Activated gamma-delta T cell treated with anti-CD3 and anti-CD28 coated beads, Interleukin-2, amount 50 U/mL, for 16 hours (primary cell): Measurements from ENCODE around the gene HSF2.

ENCODE experiments used
- DNase-seq: peaks from one replicate; pipeline ENCODE4 v3.0.0-alpha.2; 2020; ENCODE audit warnings: low read depth

Gene HSF2

DNA sequence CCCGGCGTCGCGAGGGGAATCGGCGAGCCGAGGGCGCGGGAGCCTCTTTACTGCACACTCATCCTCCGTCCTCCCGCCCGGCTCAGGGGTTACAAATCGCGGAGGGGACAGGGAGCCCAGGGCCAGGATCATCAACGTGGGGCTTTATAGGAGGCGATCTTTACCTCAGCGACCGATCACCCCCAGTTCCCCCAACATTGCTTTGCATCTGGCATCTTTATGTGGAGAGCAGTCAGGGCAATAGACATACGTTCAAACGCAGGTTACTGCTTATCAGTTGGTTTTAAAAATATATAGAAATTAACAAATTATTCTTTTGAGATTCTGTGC is 634 bp downstream of the HSF2 start:
- DNase-seq = no peak

DNA sequence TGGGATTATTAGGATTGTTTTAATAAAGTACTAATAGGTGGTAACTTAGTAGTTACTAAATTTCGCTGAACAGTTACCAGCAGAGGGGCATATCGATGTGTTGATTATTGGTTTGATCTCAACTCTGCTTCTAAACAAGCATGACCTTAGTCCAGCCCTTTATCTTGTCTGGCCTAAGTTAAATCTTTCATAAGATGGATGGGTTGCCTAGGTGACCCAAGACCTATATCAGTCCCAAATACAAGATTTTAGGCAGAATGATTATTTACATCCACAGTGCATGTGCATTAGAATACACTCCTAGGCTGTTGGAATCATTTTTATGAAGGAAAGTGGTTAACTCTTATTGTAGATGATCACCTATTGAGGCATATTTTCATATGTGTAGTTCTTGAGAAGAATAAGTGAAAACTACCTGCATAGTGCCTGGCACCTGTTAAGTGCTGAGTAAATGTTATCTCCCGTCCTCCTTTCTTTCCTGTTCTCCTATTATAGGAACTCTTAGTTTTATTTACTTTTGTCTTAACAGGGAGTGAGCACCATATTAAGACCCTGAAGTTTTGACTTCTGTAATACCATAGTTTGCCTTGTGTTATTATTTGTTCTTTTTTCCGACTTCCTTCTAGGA is 1.1 kb downstream of the HSF2 start:
- DNase-seq = no peak

DNA sequence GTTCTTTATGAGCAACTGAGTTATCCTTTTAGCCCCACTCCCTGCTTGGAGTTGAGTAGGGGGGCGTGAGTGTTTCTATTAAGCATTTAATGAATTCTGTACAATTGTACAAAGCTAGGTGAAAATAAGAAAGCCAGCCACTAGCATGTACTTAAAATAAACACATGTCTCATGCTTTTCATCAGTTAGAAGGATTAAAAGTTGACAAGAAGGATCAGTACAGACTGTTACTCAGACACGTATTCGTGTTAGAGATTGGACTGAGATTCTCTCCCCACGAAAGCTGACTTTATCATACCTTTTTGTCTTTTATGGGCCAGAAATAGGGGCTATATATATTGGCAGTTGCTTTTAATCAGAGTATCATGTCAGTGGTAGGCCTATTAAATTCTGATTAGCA is 1.7 kb downstream of the HSF2 start:
- no peak for DNase-seq

DNA sequence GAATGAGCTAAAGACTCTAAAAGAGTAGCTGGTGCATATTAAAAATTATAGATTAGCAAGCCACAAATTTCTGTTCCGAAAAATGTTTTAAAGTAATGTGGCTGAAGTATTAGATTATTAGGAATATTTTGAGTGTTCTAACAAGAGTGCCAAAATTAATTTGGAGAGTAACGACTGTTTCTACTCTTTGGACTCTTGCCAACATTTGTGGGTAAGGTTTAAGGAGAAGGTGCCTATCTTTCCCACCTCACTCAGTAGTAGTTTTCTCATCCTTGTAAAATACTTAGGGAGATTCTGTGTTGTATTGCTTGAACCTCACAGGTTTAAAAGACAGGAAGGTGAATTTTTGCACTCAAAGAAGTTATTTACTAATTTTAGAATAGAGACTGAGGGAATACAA is 5.0 kb downstream of the HSF2 start:
- DNase-seq = no peak

DNA sequence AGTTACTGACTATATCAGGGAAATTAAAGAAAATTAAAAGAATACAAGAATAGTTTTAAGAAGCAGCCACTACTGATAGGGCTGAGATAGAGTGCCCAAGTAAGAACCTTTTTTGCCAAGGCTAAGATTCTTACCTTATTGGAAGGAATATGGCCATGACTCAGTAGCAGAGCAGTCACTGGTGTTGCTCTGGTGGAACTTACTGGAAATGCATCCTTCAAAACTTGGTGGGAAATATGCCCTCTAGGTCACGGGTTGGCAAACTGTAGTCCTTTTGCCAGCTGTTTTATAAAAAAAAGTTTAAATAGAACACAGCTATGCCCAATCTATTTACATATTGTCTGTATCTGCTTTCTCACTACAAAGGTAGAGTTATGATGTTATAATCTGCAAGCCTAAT is 6.0 kb downstream of the HSF2 start:
- DNase-seq = no peak

DNA sequence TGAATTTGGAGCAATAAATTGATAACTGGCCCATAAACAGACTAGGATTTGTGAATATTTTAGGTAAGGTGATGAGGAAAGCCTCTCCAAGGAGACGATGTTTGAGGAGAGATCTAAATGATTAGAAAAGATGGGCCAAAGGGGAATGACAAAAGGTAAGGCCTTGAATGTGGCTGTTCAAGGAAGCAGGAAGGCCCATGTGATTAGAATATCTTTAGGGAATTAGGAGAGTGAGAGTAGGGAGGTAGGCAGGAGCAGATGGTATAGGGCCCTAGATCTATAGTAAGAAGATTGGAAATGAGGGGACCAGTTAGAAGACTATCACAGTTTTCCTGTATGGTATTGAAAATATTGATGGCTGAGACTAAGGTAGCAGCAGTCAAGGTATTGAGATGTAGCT is 6.7 kb downstream of the HSF2 start:
- DNase-seq = no peak

DNA sequence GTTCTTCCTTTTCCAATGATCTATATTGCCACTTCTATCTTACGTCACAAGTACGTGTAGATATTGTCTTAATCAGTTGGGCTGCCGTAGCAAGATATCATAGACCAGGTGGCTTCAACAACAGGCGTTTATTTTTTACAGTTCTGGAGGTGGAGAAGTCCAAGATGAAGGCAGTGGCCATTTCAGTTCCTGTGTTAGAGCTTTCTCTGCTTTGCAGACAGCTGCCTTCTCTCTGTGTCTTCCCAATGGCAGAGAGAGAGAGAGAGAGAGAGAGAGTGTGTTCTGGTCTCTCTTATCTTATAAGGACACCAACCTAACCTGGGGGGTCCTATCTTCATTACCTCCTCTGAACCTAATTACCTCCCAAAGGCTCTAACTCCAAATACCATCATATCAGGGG is 8.3 kb downstream of the HSF2 start:
- DNase-seq = no peak

DNA sequence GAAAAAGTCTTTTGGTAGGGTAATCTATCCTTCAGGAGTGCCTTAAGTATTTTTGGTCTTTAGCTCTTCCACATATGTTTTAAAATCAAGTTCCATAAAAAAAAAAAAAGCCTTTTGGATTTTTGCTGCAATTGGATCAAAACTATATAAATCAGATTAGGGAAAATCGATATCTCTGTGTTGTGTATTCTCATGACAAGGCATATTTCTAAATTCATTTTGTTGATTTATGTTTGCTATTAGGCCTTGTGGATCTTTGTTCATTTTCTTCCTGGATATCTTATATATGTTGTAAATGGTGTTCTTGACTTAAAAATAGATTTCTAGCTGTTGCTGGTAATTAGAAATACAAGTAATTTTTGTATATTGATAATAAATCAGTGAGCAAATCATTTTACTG is 8.8 kb downstream of the HSF2 start:
- no peak for DNase-seq

DNA sequence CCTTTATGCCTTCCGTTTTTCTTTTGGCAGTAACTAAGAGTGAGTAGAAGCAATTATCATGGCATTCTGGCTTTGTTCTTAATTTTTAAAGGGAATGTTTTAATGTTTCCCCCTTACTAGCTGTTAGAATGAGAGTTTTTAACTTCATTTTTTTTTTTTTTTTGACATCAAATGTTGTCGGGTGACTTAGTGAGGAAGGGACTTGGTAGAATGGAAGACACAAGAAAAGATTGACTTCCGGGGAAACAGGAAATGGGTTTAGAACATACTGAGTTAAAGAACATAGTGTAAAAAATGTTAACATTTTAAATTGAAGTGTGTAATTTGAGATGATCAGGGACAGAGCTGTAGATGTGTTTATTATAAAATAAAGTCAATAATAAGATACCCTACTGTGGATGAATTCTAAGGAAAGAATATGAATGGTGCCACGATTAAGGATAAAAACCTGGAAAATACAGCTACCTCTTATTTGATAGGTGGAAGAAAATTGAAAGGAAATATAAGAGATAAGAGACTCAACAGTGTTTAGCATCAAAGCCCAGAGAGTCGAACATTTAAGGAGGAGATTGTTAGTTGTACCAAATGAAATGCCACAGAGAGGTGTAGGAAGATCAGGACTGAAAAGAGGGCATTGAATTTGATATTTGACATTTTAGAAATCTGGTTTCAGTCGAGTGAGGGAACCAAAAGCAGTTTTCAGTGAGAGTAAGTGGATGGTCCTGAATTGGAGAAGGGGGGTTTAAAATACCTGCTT is 9.4 kb downstream of the HSF2 start:
- no peak for DNase-seq

DNA sequence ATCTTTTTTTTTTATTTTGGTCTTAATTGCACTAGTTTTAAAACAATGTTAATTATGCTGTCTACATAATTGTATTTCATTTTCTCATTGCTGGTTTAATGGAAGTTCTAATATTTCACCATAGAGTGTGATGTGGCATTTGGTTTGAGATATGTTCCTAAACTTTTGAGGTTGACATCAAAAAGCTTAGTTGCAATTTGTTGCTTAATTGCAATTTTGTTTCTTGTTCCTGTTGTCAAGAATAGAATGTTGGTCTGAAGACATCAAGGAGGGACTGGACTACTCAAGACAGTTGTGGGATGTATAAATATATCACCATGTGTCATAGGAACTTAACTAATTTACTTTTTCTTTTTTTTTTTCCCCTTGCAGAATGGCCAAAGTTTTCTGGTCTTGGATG is 12.5 kb downstream of the HSF2 start:
- no peak for DNase-seq

DNA sequence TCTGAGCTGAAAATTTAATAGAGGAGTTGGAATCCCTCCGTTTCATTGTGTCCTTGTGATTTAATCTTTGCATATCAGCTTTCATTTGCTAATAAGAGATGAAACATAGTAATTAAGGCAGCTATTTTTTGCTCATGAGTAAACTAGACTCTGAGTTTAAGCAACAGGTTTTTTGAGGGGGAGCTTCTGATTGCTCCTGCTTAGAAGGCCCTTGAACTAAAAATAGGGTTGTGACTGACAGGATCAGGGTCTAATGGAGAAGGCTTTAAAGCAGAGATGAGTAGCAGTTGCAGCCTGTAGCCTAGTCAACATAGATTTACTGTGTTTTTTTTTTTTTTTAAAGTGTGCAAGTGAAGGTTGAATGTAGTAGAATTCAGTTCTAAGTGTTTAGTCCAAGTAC is 17.4 kb downstream of the HSF2 start:
- DNase-seq = no peak

DNA sequence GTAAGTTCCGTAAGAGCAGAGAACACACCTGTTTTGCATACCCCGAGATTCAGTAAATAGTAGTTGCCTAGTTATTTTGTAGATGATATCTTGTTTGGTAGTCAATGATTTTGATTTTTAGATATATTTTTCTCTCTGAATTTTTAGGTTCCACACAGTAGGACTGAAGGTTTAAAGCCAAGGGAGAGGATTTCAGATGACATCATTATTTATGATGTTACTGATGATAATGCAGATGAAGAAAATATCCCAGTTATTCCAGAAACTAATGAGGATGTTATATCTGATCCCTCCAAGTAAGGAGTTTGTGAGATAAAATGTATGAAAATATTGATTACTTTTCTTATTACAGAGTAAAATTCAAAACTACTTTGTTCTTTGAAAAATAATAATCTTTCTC is 22.6 kb downstream of the HSF2 start:
- DNase-seq = no peak

DNA sequence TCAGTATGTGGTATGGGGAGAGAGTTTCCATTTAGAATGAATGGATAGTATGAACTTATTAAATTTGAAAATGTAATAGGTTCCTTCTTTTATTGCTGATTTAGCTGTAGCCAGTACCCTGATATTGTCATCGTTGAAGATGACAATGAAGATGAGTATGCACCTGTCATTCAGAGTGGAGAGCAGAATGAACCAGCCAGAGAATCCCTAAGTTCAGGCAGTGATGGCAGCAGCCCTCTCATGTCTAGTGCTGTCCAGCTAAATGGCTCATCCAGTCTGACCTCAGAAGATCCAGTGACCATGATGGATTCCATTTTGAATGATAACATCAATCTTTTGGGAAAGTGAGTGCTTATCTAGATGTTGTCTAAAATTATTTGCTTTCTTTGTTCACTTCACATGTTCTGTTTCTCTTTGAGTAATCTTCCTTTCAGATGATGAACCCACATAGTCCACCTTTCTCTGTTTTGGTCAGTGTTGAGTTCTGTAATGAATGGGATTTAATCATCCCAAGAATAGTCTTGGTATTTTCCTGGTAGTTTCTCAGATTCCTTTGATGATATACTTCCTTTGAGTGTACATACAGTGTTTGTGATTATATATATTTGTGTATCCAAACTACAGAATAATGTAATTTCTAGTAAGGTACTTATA is 23.3 kb downstream of the HSF2 start:
- no peak for DNase-seq

DNA sequence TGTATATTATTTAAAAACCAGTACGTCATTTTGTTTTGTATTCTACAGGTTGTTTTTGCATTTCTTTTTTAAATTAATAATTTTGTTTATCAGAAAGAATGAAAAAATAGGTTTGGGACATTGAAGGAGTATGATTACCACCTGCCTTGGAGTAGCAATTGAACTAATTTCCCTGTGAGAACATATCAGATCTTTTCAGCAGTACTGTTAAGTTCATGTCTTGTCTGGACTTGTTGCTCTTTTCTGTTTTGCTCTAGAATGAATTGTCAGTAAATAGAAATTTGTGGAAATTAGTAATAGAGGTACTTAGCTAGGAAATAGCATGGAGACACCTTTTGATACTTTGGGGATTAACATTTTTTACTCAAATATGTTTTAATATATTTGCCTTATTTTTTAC is 24.3 kb downstream of the HSF2 start:
- DNase-seq = no peak

DNA sequence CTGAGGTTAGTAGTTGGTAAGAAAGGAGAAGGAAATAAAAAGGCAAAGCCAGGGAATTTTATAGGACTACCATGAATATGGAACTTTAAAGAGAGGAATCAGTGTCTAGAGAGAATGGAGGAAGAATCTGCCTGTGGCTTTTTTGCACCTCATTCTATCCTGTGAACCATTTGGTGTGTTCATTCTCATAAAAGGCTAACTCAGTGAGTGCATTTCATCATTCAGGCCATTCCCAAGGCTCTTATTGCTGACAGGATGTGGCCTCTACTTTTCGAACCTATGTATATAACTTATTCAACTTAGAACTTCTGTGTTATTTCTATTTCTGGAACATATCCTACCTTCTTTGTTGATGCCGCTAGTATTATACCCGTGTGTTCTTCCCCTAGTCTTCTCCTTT is 27.1 kb downstream of the HSF2 start:
- DNase-seq = no peak

DNA sequence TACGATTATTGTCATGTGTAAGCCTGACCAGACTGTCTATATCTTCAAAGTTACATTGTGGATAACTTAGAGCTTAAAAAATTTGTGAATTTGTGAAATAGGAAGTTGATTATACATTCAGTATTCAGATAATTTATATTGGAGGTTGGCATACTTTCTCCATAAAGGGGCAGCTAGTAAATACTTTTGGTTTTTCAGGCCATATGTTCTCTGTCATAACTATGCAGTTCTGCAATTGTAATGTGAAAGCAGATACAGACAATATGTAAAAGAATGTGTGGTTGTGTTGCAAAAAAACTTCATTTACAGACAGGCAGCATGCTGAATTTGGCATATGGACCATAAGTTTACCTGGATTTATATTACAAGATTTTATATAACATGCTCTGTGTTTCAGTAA is 29.3 kb downstream of the HSF2 start:
- DNase-seq = no peak

DNA sequence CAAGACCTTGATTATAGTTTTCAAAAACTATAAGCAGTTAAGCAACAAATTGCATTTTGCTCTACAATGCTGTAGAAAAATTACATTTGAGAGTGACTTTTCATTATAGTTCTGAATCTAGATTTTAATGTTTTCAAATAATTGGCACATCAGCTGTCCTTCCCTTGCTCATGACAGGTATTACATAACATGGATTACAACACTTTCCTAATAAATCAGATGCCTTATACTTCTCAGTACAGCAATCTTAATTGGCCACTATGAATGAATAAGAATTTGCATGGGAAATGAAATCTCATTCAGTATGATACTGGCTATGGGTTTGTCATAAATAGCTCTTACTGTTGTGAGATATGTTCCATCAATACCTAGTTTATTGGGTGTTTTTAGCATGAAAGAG is 29.9 kb downstream of the HSF2 start:
- DNase-seq = no peak

DNA sequence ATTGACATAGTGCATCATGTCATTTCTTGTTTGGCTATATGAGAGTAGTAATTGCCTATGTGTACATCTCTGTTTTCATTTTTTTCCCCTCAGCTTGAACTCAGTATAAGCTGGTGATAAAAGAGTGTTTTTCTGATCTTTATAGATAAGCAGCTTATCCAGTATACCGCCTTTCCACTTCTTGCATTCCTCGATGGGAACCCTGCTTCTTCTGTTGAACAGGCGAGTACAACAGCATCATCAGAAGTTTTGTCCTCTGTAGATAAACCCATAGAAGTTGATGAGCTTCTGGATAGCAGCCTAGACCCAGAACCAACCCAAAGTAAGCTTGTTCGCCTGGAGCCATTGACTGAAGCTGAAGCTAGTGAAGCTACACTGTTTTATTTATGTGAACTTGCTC is 32.3 kb downstream of the HSF2 start:
- no peak for DNase-seq

DNA sequence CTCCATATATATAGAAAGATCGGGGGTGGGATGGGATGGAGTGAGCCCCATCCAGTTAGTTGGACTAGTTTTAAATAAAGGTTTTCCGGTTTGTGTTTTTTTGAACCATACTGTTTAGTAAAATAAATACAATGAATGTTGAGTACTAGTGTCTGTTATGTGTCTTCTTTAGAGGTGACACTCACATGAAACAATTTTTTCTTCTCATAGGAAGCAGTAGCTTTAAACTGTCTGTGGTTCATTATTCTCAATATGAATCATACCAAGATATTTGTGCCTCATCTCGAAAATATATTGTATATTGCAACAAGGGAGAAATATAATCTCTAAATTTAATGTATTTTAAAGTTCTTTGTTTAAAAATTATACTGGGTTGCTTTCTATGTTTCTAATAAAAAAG is 33.4 kb downstream of the HSF2 start:
- no peak for DNase-seq

DNA sequence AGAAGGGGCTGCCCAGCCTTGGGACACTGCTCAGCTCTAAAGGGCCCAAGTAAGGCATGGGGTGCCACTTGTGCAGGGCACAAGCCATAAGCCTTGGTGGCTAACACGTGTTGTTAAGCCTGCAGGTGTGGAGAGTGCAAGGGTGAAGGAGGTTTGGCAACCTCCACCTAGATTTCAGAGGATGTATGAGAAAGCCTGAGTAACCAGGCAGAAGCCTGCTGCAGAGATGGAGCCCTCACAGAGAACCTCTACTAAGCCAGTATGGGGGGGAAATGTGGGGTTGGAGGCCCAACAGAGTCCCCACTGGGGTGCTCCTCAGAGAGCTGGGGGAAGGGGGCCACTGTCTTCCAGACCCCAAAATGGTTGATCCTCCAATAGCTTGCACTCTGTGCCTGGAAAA is 39.5 kb downstream of the HSF2 start:
- DNase-seq = no peak

DNA sequence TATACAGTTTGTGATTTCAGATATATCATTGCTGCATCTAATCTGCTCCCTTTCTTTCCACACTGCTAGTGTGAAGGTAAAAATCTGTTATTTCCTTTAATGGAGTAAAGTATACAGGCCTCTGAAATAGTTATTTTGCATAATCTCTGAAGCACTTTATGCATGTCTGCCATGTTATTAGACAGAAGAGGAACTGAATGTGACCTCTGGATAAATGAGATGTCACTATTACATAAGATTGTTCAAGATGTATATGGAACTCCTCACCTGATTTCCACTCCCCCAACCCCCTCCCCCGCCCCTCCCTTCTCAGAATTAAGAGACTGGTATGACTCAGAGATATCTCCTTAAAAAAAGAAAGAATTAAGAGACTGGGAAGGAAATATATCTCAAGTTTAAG is 45.8 kb downstream of the HSF2 start:
- DNase-seq = no peak

DNA sequence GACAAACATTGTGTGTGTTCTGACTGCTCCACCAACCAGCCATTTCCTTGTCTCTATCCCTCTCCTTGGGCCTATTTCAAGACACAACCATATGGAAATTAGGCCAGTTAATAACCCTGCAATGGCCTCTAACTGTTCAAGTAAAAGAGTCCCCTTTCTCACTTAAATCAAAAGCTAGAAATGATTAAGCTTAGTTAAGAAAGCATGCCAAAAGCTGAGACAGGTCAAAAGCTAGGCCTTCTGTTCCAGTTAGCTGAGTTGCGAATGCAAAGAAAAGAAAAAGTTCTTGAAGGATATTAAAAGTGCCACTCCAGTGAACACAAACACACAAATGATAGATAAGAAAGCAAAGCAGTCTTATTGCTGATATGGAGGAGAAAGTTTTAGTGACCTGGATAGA is 49.6 kb downstream of the HSF2 start:
- no peak for DNase-seq

DNA sequence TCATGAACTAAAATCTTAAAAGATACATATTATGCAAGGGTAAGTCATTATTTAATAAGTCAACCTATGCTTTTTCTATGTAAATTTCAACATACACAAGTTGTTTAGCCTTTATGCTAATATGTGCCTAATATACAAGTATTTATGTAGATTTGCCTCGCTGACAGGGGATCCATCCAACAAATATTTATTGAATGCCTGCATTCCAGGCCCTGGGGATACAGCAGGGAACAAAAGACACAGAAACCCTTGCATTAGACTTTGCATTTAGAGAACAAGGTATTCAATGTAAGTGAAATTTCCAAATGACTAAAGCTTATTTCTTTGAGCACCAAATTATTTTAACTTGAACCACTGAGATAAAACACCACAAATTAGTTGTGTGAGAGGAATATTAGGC is 53.1 kb downstream of the HSF2 start:
- no peak for DNase-seq

DNA sequence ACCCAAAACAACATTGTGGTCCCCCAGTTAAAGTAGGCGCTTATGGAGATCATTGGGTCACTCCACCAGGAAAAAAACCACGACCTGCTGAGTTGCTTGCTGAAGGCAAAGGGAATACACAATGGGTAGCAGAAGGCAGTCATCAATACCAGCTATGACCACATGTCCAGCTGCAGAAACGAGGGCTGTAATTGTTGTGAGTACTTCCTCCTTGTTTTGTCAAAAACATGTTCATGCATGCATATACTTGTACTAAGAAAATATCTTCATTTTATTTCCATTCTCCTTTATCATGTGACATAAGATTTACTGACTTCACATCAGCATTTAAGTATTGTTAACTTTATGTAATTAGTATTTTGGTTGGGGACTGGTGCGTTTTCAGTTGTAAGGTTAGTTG is 55.2 kb downstream of the HSF2 start:
- DNase-seq = no peak
